A549 treated with AZD9567 at 1 μM for 4 hours (cell line): ENCODE measurements around the gene UNC13D. TPM values are rescaled to one million over a fixed set of nuclear protein-coding genes. Genes with fewer than 3 reads are reported as not detected.

Experiments used
- total RNA-seq: library from RNA; stranded (reverse); fragments of 200-300 nt; extraction: Qiagen RNA extraction; gene quantifications from 5 replicates; pipeline ENCODE4 v1.2.3, GENCODE V29; 2022; ENCODE audit not compliant: insufficient read depth

The UNC13D gene
- total RNA-seq, result 3.8 to 5.9 TPM (median 4.7 TPM) in 5 replicates

DNA sequence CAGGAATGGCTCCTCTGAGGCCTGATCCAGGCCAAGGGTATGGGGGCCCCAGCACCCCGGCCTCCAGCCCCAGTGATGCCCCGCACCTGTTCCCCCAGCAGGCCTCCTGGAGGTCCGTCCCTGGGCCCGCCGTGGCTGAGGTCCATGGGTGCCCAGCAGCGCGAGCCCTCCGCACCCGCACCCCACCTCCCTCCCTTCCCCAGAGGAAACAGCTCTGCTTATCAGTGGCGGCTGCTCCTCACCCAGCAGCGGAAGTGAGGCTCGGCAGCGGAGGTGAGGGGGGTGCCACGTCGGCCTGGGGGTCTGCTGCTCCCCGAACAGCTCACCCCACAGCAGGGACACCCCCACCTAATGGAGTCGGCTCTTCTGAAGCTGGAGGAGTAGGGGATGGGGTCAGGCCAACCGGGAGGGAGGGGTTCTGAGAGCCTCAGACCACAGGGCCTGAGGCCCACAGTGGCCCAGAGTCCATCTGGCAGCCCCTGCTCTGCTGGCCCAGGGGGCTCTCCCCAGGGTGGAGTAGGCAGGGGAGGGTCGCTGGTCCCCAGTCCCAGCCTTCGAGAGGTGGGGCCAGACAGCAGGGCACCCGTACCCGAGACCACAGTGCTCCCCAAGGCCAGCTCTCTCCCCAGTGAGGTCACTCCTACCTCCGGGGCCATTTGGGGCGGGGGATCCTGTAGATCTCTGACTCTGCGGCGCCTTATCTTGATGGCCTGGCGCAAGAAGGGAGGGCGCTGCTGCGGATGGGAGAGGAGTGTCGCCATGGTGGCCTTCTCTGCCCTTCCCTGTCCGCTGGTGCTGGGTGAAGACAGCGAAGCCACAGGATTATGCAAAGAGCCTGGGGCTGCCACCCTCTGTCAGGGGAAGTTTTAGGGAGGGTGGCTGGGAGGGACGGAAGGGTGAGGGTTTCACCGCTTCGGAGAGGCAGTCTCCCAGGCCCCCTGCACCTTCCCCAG, at the start of gene UNC13D:
TSS of gene UNC13D (minus strand) at position 828 of the 953 bp plus-strand sequence. CDS start at position 761, 67 bp downstream.

DNA sequence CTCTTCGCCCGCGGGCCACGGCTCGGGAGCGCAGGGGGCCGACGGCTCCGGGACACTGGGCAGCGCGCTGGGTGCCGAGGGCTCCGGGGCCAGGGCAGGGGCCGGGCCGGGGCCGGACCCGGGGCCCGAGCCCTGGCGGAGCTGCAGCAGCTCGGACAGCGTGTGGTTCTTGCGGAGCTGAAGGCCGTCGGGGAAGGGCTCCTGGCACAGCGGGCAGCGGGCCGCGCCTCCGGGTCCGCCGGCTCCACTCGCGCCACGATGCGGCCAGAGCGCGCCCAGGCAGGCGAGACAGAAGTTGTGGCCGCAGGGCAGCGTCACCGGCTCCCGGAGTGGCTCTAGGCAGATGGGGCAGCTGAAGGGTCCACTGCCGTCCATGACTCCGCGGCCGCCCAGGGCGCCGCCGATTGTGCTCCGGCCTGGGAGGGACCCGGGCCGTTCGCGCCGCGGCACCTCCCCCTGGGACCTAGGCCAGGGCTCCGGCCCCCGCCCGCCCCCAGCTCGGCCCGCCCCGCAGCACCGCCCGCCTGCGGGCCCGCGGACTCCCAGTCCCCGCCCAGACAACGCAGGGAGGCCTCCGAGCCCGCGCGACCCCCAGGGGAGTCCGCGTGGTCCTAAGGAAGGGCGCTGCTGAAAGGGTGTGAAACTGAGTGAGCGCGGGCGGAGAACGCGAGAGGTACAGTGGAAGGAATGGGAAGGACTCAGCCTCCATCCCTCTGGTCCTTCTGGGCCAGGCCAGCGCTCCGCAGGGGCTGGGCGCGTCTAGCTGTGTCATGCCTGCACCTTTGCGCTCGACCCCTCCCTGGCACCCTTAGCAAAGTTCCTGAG, 34.2 kb upstream of the UNC13D start, which contains the start of gene TRIM47:
TSS of gene TRIM47 (minus strand) at position 408 of the 825 bp plus-strand sequence. CDS start at position 375, 33 bp downstream.

DNA sequence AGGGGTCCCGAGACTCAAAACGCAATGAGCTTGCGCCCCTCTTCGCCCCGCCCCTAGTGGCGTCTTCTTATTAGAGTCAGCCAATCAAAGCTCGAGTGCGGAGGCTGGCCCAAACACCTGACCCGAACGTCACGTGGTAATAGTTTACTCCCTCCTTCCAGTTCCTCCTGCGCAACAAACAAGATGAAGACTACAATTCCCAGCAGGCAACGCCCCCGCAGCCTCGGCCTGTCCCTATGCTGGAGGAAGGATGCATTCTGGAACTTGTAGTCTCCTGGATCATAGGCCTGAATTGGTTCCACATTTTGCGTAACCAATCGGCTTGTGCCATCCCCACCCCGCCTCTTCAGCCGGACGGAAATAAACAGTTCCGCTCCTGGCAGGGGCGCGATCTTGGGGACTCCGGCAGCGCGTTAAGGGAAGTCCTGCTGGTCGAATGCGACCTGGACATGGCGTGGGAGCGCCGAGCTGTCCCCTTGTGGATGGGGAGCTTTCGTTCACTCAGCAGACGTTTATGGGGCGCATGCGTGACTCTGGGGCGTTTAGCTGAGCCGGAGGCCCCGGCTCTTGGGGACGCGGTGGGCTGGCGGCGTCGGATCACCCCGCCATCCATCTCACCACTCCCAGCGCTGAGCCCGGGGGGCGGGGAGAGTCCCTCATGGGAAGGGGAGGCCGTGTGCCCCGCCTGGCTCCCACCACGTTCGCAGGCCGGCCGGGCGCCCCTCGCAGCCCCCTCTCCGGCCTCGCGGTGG, 11.3 kb upstream of the UNC13D start, which contains the start of gene WBP2:
TSS of gene WBP2 (minus strand) at position 26 of the 752 bp plus-strand sequence. CDS start 38 bp downstream, outside the sequence.

DNA sequence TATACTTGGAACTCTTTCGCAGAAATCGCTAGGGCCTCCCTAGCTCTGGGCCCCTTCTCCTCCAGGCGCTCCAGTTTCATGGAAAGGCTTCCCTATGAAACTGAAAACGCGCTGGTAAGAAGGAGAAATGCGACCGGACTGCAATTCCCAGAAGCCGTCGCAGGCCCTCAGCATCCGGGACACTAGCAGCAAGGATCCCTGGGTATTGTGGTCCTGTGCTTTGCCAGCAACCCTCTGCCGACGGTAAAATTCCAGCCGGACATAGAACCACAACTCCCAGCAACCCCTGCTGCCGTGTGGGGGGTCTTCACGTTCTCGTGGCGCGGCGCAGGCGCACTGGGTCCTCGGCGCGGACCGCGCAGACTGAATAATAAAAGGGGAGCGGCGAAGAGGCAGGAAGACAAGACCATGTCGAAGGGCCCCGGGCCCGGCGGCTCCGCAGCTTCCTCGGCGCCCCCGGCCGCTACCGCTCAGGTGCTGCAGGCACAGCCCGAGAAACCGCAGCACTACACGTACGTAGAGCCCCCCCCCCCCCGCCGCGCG, 59.7 kb downstream of the UNC13D start, which contains the start of gene UNK:
TSS of gene UNK (plus strand) at position 334 of the 543 bp plus-strand sequence. CDS start at position 409, 75 bp downstream.

Other genes starting within 250 kb of the UNC13D start
- 0.64 to 0.79 TPM (median 0.72 TPM) in 4 of 5 replicates, not detected in the other for gene SMIM5, start 211.0 kb downstream of the UNC13D start, total RNA-seq
- gene RECQL5, start 177.2 kb downstream of the UNC13D start, total RNA-seq, result 23.8 to 30.3 TPM (median 27.1 TPM) in 5 replicates
- gene SAP30BP, start 177.1 kb downstream of the UNC13D start, total RNA-seq, result 124 to 134 TPM (median 129 TPM) in 5 replicates
- 79.7 to 102 TPM (median 95.5 TPM) in 5 replicates for gene ITGB4, start 122.9 kb downstream of the UNC13D start, total RNA-seq
- 64.4 to 81.9 TPM (median 77.0 TPM) in 5 replicates for gene GALK1, start 79.2 kb downstream of the UNC13D start, total RNA-seq
- gene UNK, start 59.6 kb downstream of the UNC13D start, total RNA-seq, result 24.9 to 41.9 TPM (median 29.4 TPM) in 5 replicates
- 76.9 to 93.6 TPM (median 84.8 TPM) in 5 replicates for gene WBP2, start 10.9 kb upstream of the UNC13D start, total RNA-seq
- gene TRIM47, start 34.2 kb upstream of the UNC13D start, total RNA-seq, result 149 to 167 TPM (median 156 TPM) in 5 replicates
- 24.6 to 42.5 TPM (median 37.6 TPM) in 5 replicates for gene TRIM65, start 52.5 kb upstream of the UNC13D start, total RNA-seq
- 100 to 137 TPM (median 130 TPM) in 5 replicates for gene MRPL38, start 60.5 kb upstream of the UNC13D start, total RNA-seq
- 5.0 to 9.4 TPM (median 8.5 TPM) in 5 replicates for gene FBF1, start 96.6 kb upstream of the UNC13D start, total RNA-seq
- gene ACOX1, start 134.8 kb upstream of the UNC13D start, total RNA-seq, result 16.3 to 17.6 TPM (median 17.1 TPM) in 5 replicates
- 23.0 to 25.8 TPM (median 25.3 TPM) in 5 replicates for gene TEN1, start 134.8 kb upstream of the UNC13D start, total RNA-seq
- 4.6 to 5.5 TPM (median 5.0 TPM) in 4 of 5 replicates, not detected in the other for gene CDK3, start 156.5 kb upstream of the UNC13D start, total RNA-seq
- gene EVPL, start 182.9 kb upstream of the UNC13D start, total RNA-seq, result 8.9 to 18.2 TPM (median 16.9 TPM) in 5 replicates
- gene SRP68, start 228.1 kb upstream of the UNC13D start, total RNA-seq, result 82.2 to 91.8 TPM (median 85.0 TPM) in 5 replicates
- gene GALR2, start 230.4 kb upstream of the UNC13D start, total RNA-seq, result 1.5 to 2.0 TPM (median 1.8 TPM) in 4 of 5 replicates, not detected in the other
- 0.21 to 0.52 TPM (median 0.46 TPM) in 4 of 5 replicates, not detected in the other for gene ZACN, start 234.8 kb upstream of the UNC13D start, total RNA-seq